ENCODE results near the gene THRAP3. TPM values are rescaled to one million over a fixed set of nuclear protein-coding genes. Genes with fewer than 3 reads are reported as not detected.

Gene THRAP3
- total RNA-seq, 1 experiment from 2014 or later: 143 TPM

- Histone ChIP-seq H3K4me1 (replicated peaks; ENCODE audit: insufficient read depth) (no peaks in the 10 kb centered on the region; the same call in 1 of the 2 replicates), H3K9me3 (ENCODE audit: insufficient read depth, low read depth) (no peaks in the 10 kb centered on the region), H3K4me3 (peak overlapping the region; percentile 50; the same call in 1 of the 2 replicates), H3F3A (ENCODE audit: insufficient read depth, low read depth) (no peaks in the 10 kb centered on the region; the same call in 1 of the 2 replicates), H3K79me2 (ENCODE audit: low read depth) (no peaks in the 10 kb centered on the region), H3K4me2 (peak overlapping the region; percentile 69), H3K36me3 (ENCODE audit: low read depth) (no peaks in the 10 kb centered on the region), H3K27ac (no peak overlapping the region), H2AFZ (no peak overlapping the region), H3K9me2 (ENCODE audit: insufficient read depth) (no peaks in the 10 kb centered on the region), H4K20me1 (ENCODE audit: insufficient read depth) (no peaks in the 10 kb centered on the region; the same call in 1 of the 2 replicates), H3K27me3 (ENCODE audit: insufficient read depth, low read depth) (no peaks in the 10 kb centered on the region)
- BruUV-seq (replicated peaks): no TSS peak
- ChIA-PET CTCF (no interaction called here), POLR2A (ENCODE audit: unreplicated experiment) (no interaction called here)
- no peak for DNase-seq
- intact Hi-C loops (cut with micrococcal nuclease; ENCODE audit: unreplicated experiment): no loop called here
- TF ChIP-seq EZH2 (IDR thresholded peaks at IDR 0.05; ENCODE audit: low read depth): no peak
- TF ChIP-seq CTCF (conservative IDR thresholded peaks at IDR 0.05): no peak
Measured at GRCh38 chr1:36322786-36323635, 98.8 kb downstream of the THRAP3 start.

- Histone ChIP-seq H3K4me2 (peak within 1 kb of the TSS; percentile 80), H3K9me2 (ENCODE audit: insufficient read depth) (no peaks in the 10 kb centered on the region), H3K4me1 (replicated peaks; ENCODE audit: insufficient read depth) (no peaks in the 10 kb centered on the region; the same call in 1 of the 2 replicates), H3K36me3 (ENCODE audit: low read depth) (no peaks in the 10 kb centered on the region), H3K27ac (no peak within 1 kb of the TSS), H2AFZ (0 out of 2 replicates have a peak within 1 kb of the TSS, but pooled peaks have one; percentile 52), H3K4me3 (peak within 1 kb of the TSS; percentile 52; the same call in 1 of the 2 replicates), H4K20me1 (ENCODE audit: insufficient read depth) (no peaks in the 10 kb centered on the region; the same call in 1 of the 2 replicates), H3F3A (ENCODE audit: insufficient read depth, low read depth) (no peaks in the 10 kb centered on the region; the same call in 1 of the 2 replicates), H3K9me3 (ENCODE audit: insufficient read depth, low read depth) (no peaks in the 10 kb centered on the region), H3K27me3 (ENCODE audit: insufficient read depth, low read depth) (no peaks in the 10 kb centered on the region), H3K79me2 (ENCODE audit: low read depth) (no peaks in the 10 kb centered on the region)
- ChIA-PET POLR2A (ENCODE audit: unreplicated experiment) (interaction anchor here (0.7 kb wide), 2 partner anchors 18 to 24 kb away, joined by 3 to 5 read pairs; no protein-coding TSS in a partner anchor), CTCF (no interaction called here)
- no TSS peak for BruUV-seq (replicated peaks)
- DNase-seq: peak in 1 of 2 experiments; percentile 72
- intact Hi-C loops (cut with micrococcal nuclease; ENCODE audit: unreplicated experiment): no loop called here
- no peak for TF ChIP-seq EZH2 (IDR thresholded peaks at IDR 0.05; ENCODE audit: low read depth)
- TF ChIP-seq CTCF (conservative IDR thresholded peaks at IDR 0.05): no peak
Measured at GRCh38 chr1:36323636-36324352, 99.6 kb downstream of the THRAP3 start, which contains the start of gene EVA1B. TSS of gene EVA1B (minus strand) at chr1:36323645. CDS start at chr1:36323037, 608 bp downstream.

GRCh38 chr1:36324353-36324703 is 100.1 kb downstream of the THRAP3 start:
- Histone ChIP-seq H2AFZ (no peak overlapping the region), H4K20me1 (ENCODE audit: insufficient read depth) (no peaks in the 10 kb centered on the region; the same call in 1 of the 2 replicates), H3K4me1 (replicated peaks; ENCODE audit: insufficient read depth) (no peaks in the 10 kb centered on the region; the same call in 1 of the 2 replicates), H3K27ac (no peak overlapping the region), H3K79me2 (ENCODE audit: low read depth) (no peaks in the 10 kb centered on the region), H3K4me2 (peak overlapping the region; percentile 80; the same call in 1 of the 2 replicates), H3F3A (ENCODE audit: insufficient read depth, low read depth) (no peaks in the 10 kb centered on the region; the same call in 1 of the 2 replicates), H3K9me2 (ENCODE audit: insufficient read depth) (no peaks in the 10 kb centered on the region), H3K27me3 (ENCODE audit: insufficient read depth, low read depth) (no peaks in the 10 kb centered on the region), H3K4me3 (no peak overlapping the region), H3K36me3 (ENCODE audit: low read depth) (no peaks in the 10 kb centered on the region), H3K9me3 (ENCODE audit: insufficient read depth, low read depth) (no peaks in the 10 kb centered on the region)
- TF ChIP-seq CTCF (conservative IDR thresholded peaks at IDR 0.05) (no peak), EZH2 (IDR thresholded peaks at IDR 0.05; ENCODE audit: low read depth) (no peak)
- intact Hi-C loops (cut with micrococcal nuclease; ENCODE audit: unreplicated experiment): no loop called here
- ChIA-PET CTCF (no interaction called here), POLR2A (ENCODE audit: unreplicated experiment) (interaction anchor here (0.7 kb wide), 2 partner anchors 19 to 24 kb away, joined by 3 to 5 read pairs; no protein-coding TSS in a partner anchor)
- no TSS peak for BruUV-seq (replicated peaks)
- DNase-seq: no peak
